Measurements from ENCODE around the gene RABGAP1L. TPM values are rescaled to one million over a fixed set of nuclear protein-coding genes. Genes with fewer than 3 reads are reported as not detected.

Gene RABGAP1L
- total RNA-seq, 1 experiment from 2014 or later: 57.4 TPM

DNA sequence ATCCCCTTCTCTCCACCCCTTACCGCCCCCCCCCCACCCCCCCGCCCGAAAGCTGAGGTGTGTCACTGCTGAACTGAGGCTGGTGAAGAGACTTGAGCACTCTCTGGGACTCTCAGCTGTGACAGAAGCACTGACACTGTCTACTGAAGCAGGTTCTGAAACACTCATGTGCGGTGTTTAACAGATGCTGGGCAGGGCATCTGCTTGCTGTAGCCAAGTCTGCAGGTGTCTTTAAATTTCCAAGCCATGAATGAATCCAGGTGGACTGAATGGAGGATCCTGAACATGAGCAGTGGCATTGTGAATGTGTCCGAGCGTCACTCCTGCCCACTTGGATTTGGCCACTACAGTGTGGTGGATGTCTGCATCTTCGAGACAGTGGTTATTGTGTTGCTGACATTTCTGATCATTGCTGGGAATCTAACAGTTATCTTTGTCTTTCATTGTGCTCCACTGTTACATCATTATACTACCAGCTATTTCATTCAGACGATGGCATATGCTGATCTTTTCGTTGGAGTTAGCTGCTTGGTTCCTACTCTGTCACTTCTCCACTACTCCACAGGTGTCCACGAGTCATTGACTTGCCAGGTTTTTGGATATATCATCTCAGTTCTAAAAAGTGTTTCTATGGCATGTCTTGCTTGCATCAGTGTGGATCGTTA lies 288.7 kb downstream of the RABGAP1L start, which contains the start of gene GPR52:
Gene GPR52 (plus strand): TSS at position 99 of the 665 bp plus-strand sequence. CDS start 148 bp downstream, at position 247.
- no peaks in the 10 kb centered on the region for H3K9me3 ChIP-seq (ENCODE audit: insufficient read depth, low read depth)
- ChIA-PET POLR2A (ENCODE audit: unreplicated experiment) (interaction anchor here (0.7 kb wide), 1 partner anchor 62 kb away, joined by 3 read pairs; no protein-coding TSS in a partner anchor), CTCF (no interaction called here)
- H3K27ac ChIP-seq: no peak within 1 kb of the TSS
- no peak for DNase-seq
- H3K4me1 ChIP-seq (replicated peaks; ENCODE audit: insufficient read depth): no peaks in the 10 kb centered on the region
- TF ChIP-seq, protein P1, sequence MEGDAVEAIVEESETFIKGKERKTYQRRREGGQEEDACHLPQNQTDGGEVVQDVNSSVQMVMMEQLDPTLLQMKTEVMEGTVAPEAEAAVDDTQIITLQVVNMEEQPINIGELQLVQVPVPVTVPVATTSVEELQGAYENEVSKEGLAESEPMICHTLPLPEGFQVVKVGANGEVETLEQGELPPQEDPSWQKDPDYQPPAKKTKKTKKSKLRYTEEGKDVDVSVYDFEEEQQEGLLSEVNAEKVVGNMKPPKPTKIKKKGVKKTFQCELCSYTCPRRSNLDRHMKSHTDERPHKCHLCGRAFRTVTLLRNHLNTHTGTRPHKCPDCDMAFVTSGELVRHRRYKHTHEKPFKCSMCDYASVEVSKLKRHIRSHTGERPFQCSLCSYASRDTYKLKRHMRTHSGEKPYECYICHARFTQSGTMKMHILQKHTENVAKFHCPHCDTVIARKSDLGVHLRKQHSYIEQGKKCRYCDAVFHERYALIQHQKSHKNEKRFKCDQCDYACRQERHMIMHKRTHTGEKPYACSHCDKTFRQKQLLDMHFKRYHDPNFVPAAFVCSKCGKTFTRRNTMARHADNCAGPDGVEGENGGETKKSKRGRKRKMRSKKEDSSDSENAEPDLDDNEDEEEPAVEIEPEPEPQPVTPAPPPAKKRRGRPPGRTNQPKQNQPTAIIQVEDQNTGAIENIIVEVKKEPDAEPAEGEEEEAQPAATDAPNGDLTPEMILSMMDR (conservative IDR thresholded peaks at IDR 0.05): no peak
- TF ChIP-seq EZH2 (IDR thresholded peaks at IDR 0.05; ENCODE audit: low read depth): no peak
- intact Hi-C loops (cut with micrococcal nuclease; ENCODE audit: unreplicated experiment): no loop called here
- H3F3A ChIP-seq (ENCODE audit: insufficient read depth, low read depth): no peaks in the 10 kb centered on the region
- H3K36me3 ChIP-seq (ENCODE audit: low read depth): no peaks in the 10 kb centered on the region
- H4K20me1 ChIP-seq (ENCODE audit: insufficient read depth): no peaks in the 10 kb centered on the region
- no peaks in the 10 kb centered on the region for H3K27me3 ChIP-seq (ENCODE audit: insufficient read depth, low read depth)
- H3K4me3 ChIP-seq: no peak within 1 kb of the TSS
- H3K9me2 ChIP-seq (ENCODE audit: insufficient read depth): 0 out of 2 replicates have a peak, but pooled peaks cover 3% of the 10 kb centered on the region
- H2AFZ ChIP-seq: no peak within 1 kb of the TSS
- H3K79me2 ChIP-seq (ENCODE audit: low read depth): no peaks in the 10 kb centered on the region
- no peak within 1 kb of the TSS for H3K4me2 ChIP-seq
- no TSS peak for BruUV-seq (replicated peaks)

DNA sequence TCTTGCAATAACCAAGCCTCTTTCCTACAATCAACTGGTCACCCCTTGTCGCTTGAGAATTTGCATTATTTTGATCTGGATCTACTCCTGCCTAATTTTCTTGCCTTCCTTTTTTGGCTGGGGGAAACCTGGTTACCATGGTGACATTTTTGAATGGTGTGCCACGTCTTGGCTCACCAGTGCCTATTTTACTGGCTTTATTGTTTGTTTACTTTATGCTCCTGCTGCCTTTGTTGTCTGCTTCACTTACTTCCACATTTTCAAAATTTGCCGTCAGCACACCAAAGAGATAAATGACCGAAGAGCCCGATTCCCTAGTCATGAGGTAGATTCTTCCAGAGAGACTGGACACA lies 289.2 kb downstream of the RABGAP1L start:
- H3K9me2 ChIP-seq (ENCODE audit: insufficient read depth): 0 out of 2 replicates have a peak, but pooled peaks cover 3% of the 10 kb centered on the region
- no peaks in the 10 kb centered on the region for H3K79me2 ChIP-seq (ENCODE audit: low read depth)
- H3F3A ChIP-seq (ENCODE audit: insufficient read depth, low read depth): no peaks in the 10 kb centered on the region
- no peak for DNase-seq
- ChIA-PET CTCF (no interaction called here), POLR2A (ENCODE audit: unreplicated experiment) (no interaction called here)
- intact Hi-C loops (cut with micrococcal nuclease; ENCODE audit: unreplicated experiment): no loop called here
- no peaks in the 10 kb centered on the region for H3K36me3 ChIP-seq (ENCODE audit: low read depth)
- no peak overlapping the region for H3K4me2 ChIP-seq
- no TSS peak for BruUV-seq (replicated peaks)
- H3K4me3 ChIP-seq: no peak overlapping the region
- no peak overlapping the region for H3K27ac ChIP-seq
- H2AFZ ChIP-seq: no peak overlapping the region
- TF ChIP-seq, protein P1 (conservative IDR thresholded peaks at IDR 0.05): no peak
- no peak for TF ChIP-seq EZH2 (IDR thresholded peaks at IDR 0.05; ENCODE audit: low read depth)
- no peaks in the 10 kb centered on the region for H4K20me1 ChIP-seq (ENCODE audit: insufficient read depth)
- no peaks in the 10 kb centered on the region for H3K9me3 ChIP-seq (ENCODE audit: insufficient read depth, low read depth)
- no peaks in the 10 kb centered on the region for H3K4me1 ChIP-seq (replicated peaks; ENCODE audit: insufficient read depth)
- no peaks in the 10 kb centered on the region for H3K27me3 ChIP-seq (ENCODE audit: insufficient read depth, low read depth)

DNA sequence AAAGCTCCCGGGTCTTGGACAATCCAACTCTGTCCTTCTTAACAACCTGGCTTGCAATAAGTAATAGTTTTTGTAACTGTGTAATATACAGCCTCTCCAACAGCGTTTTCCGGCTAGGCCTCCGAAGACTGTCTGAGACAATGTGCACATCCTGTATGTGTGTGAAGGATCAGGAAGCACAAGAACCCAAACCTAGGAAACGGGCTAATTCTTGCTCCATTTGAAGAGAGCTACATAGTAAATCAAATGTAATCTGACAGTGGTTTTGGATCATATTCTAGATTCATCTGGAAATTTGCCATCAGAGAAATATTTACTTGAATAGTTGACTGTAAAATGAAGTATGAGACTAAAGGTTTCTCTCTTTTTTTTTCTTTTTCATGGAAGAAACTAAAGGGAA lies 289.7 kb downstream of the RABGAP1L start:
- no TSS peak for BruUV-seq (replicated peaks)
- DNase-seq: no peak
- no peaks in the 10 kb centered on the region for H3K36me3 ChIP-seq (ENCODE audit: low read depth)
- H3K9me2 ChIP-seq (ENCODE audit: insufficient read depth): 0 out of 2 replicates have a peak, but pooled peaks cover 3% of the 10 kb centered on the region
- H3K9me3 ChIP-seq (ENCODE audit: insufficient read depth, low read depth): no peaks in the 10 kb centered on the region
- H4K20me1 ChIP-seq (ENCODE audit: insufficient read depth): no peaks in the 10 kb centered on the region
- no peaks in the 10 kb centered on the region for H3F3A ChIP-seq (ENCODE audit: insufficient read depth, low read depth)
- H2AFZ ChIP-seq: no peak overlapping the region
- no peak for TF ChIP-seq EZH2 (IDR thresholded peaks at IDR 0.05; ENCODE audit: low read depth)
- TF ChIP-seq, protein P1 (conservative IDR thresholded peaks at IDR 0.05): no peak
- no peak overlapping the region for H3K27ac ChIP-seq
- intact Hi-C loops (cut with micrococcal nuclease; ENCODE audit: unreplicated experiment): no loop called here
- ChIA-PET CTCF (no interaction called here), POLR2A (ENCODE audit: unreplicated experiment) (no interaction called here)
- no peak overlapping the region for H3K4me3 ChIP-seq
- no peaks in the 10 kb centered on the region for H3K27me3 ChIP-seq (ENCODE audit: insufficient read depth, low read depth)
- no peaks in the 10 kb centered on the region for H3K79me2 ChIP-seq (ENCODE audit: low read depth)
- no peaks in the 10 kb centered on the region for H3K4me1 ChIP-seq (replicated peaks; ENCODE audit: insufficient read depth)
- no peak overlapping the region for H3K4me2 ChIP-seq
